K562 (cell line): Measurements from ENCODE around the gene ANO7. TPM values are rescaled to one million over a fixed set of nuclear protein-coding genes. Genes with fewer than 3 reads are reported as not detected.

ENCODE experiments used
- ATAC-seq: fragments of 200-7000 bp; cut with Tn5 transposase; 3 replicates; pipeline ENCODE4 v1.9.1; 2020; ENCODE audit warnings: moderate library complexity
- BruUV-seq: library from RNA; stranded (reverse); fragments of 400-500 nt; replicated peaks from 2 replicates; lab custom pipeline; 2021; lab: Mats Ljungman, UMichigan
- CTCF ChIA-PET: fragments of 300-600 bp; formaldehyde crosslinking; extraction: SDS; loops from one replicate; lab custom pipeline; 2021; ENCODE audit warnings: low intra/inter-chr PET ratio; lab: Yijun Ruan, JAX
- POLR2A ChIA-PET: fragments of 300-600, 350-650 bp; sonication (Branson Sonifier 250); formaldehyde crosslinking; extraction: SDS; loops from one replicate; lab custom pipeline; 2021; ENCODE audit warnings: antibody characterized with exemption, inconsistent platforms; lab: Yijun Ruan, JAX
- DNase-seq, 4 experiments: peaks; one replicate each; pipeline versions ENCODE4 v3.0.0 to v3.0.0-alpha.2; 2011 to 2018; ENCODE audit warnings: low spot score in 3 of 4, mixed read lengths in 3 of 4; ENCODE audit errors: extremely low read depth in 1 of 4
- FAIRE-seq: peaks from 2 replicates; lab custom pipeline; 2011; peaks lifted over from hg19 to GRCh38; lab: Jason Lieb, UNC
- H2AFZ ChIP-seq: 2 replicates; pipeline ENCODE4 v1.6.0; 2011; ENCODE audit warnings: low read depth, low read length, control low read depth, inconsistent platforms
- H3K27ac ChIP-seq: fragments of 200-600 bp; 3 replicates; pipeline ENCODE4 v1.8.0; 2011; ENCODE audit warnings: low read depth, mild to moderate bottlenecking, control low read depth, inconsistent platforms, low read length, moderate library complexity, mixed read lengths; ENCODE audit errors: extremely low read depth
- H3K27me3 ChIP-seq, 2 experiments: fragments of 300-600 bp in 1 of 2; 2 replicates in 1 of 2; 3 replicates in 1 of 2; pipeline versions ENCODE4 v1.6.0 to v1.8.0; 2011; ENCODE audit warnings: inconsistent platforms in 2 of 2, low read length in 2 of 2, mild to moderate bottlenecking in 1 of 2, mixed read lengths in 1 of 2, moderate library complexity in 1 of 2; ENCODE audit not compliant: control insufficient read depth in 2 of 2, insufficient read depth in 2 of 2
- H3K36me3 ChIP-seq: fragments of 300-600 bp; 3 replicates; pipeline ENCODE4 v1.8.0; 2011; ENCODE audit warnings: mild to moderate bottlenecking, low read length, inconsistent platforms; ENCODE audit not compliant: control insufficient read depth, insufficient read depth
- H3K4me1 ChIP-seq, 2 experiments: fragments of 200-600 bp in 1 of 2; replicated peaks in 1 of 2; 2 replicates in 1 of 2; 3 replicates in 1 of 2; pipeline versions ENCODE4 v1.5.1 to v1.8.0; 2011; ENCODE audit warnings: inconsistent platforms in 2 of 2, low read length in 2 of 2, mild to moderate bottlenecking in 1 of 2, mixed read lengths in 1 of 2, moderate library complexity in 1 of 2; ENCODE audit not compliant: control insufficient read depth in 2 of 2, insufficient read depth in 2 of 2
- H3K4me2 ChIP-seq: 2 replicates; pipeline ENCODE4 v1.6.1; 2011; ENCODE audit warnings: low read length, control low read depth, inconsistent platforms, mixed read lengths; ENCODE audit not compliant: insufficient read depth
- H3K4me3 ChIP-seq: fragments of 200-600 bp; sonication (generic), shearing (Covaris generic); 2 replicates; pipeline ENCODE4 v1.5.1; 2016; ENCODE audit warnings: control low read depth, inconsistent platforms
- H3K79me2 ChIP-seq: fragments of 200-600 bp; 3 replicates; pipeline ENCODE4 v1.8.0; 2011; ENCODE audit warnings: low read length, inconsistent platforms; ENCODE audit not compliant: control insufficient read depth, insufficient read depth
- H3K9ac ChIP-seq, 2 experiments: 2 replicates each; pipeline versions ENCODE4 v1.6.0 to v1.6.1; 2011; ENCODE audit warnings: low read depth in 2 of 2, low read length in 2 of 2, control low read depth in 1 of 2, inconsistent platforms in 1 of 2, mild to moderate bottlenecking in 1 of 2, mixed read lengths in 1 of 2; ENCODE audit not compliant: insufficient read depth in 1 of 2
- H3K9me1 ChIP-seq: one replicate; pipeline ENCODE4 v1.6.0; 2011; ENCODE audit warnings: inconsistent platforms, mild to moderate bottlenecking, low read length, moderate library complexity; ENCODE audit not compliant: control insufficient read depth, insufficient read depth
- H3K9me3 ChIP-seq: replicated peaks from 2 replicates; pipeline ENCODE4 v1.5.1; 2011; ENCODE audit warnings: low read depth, low read length, inconsistent platforms; ENCODE audit not compliant: control insufficient read depth, insufficient read depth
- H4K20me1 ChIP-seq: replicated peaks from 2 replicates; pipeline ENCODE4 v1.6.1; 2011; ENCODE audit warnings: low read length, inconsistent platforms, mixed read lengths; ENCODE audit not compliant: control insufficient read depth, insufficient read depth
- BRD9 ChIP-seq: fragments of 450-650 bp; IDR thresholded peaks from 2 replicates; pipeline ENCODE4 v1.6.1; 2018; ENCODE audit warnings: low read depth; ENCODE audit not compliant: partially characterized antibody
- FUS ChIP-seq: fragments of 200-400 bp; formaldehyde crosslinking; optimal IDR thresholded peaks from 2 replicates; pipeline ENCODE3; 2017; ENCODE audit warnings: low read depth, low read length
- MECOM ChIP-seq: fragments of 250-450 bp; sonication (Bioruptor Pico); IDR thresholded peaks from 2 replicates; pipeline ENCODE4 v1.8.0; 2022; ENCODE audit warnings: inconsistent platforms
- PHF8 ChIP-seq: fragments of 200-600 bp; sonication (generic); IDR thresholded peaks from 2 replicates; pipeline ENCODE4 v1.6.1; 2012; ENCODE audit warnings: mixed run types, mild to moderate bottlenecking, inconsistent platforms, low read length, moderate library complexity, borderline replicate concordance
- POLR2G ChIP-seq: fragments of 200-400 bp; formaldehyde crosslinking; IDR thresholded peaks from 2 replicates; pipeline ENCODE4 v1.6.1; 2017; ENCODE audit warnings: low read depth, mild to moderate bottlenecking, antibody characterized with exemption, low read length, moderate library complexity
- RBFOX2 ChIP-seq: fragments of 200-400 bp; formaldehyde crosslinking; IDR thresholded peaks from 2 replicates; pipeline ENCODE4 v1.6.1; 2017; ENCODE audit warnings: low read depth, mild to moderate bottlenecking, low read length, moderate library complexity
- RBM22 ChIP-seq: fragments of 200-400 bp; formaldehyde crosslinking; IDR thresholded peaks from 2 replicates; pipeline ENCODE4 v1.6.1; 2018; ENCODE audit warnings: low read length, low read depth; ENCODE audit not compliant: poor library complexity, severe bottlenecking
- SAFB ChIP-seq: fragments of 200-400 bp; formaldehyde crosslinking; IDR thresholded peaks from 2 replicates; pipeline ENCODE4 v1.6.1; 2017; ENCODE audit warnings: low read depth, low read length, borderline replicate concordance
- TBP ChIP-seq: optimal IDR thresholded peaks from 2 replicates; pipeline ENCODE3; 2011; ENCODE audit warnings: low read depth, low read length, improper control_type of control experiment
- ZBTB7A ChIP-seq: IDR thresholded peaks from 2 replicates; pipeline ENCODE4 v1.6.1; 2011; ENCODE audit warnings: low read depth, mild to moderate bottlenecking, low read length, moderate library complexity, borderline replicate concordance; ENCODE audit not compliant: control insufficient read depth
- WGBS: fragments of 100-300 bp; shearing (Covaris generic); methylation state at CpG from one replicate; pipeline ENCODE4 v1.1.6; 2016; ENCODE audit warnings: low coverage, mixed read lengths; ENCODE audit not compliant: insufficient coverage; ENCODE audit errors: missing lambda C conversion rate; 5-methylcytosine and 5-hydroxymethylcytosine counted together
- in situ Hi-C: fragments of 300-500 bp; cut with MboI; formaldehyde crosslinking; loops from 4 replicates; pipeline ENCODE4 v1.15.0; 2018; ENCODE audit warnings: inconsistent platforms, mixed read lengths
- intact Hi-C: fragments of 100-400 bp; cut with micrococcal nuclease; formaldehyde crosslinking; loops from 2 replicates; pipeline ENCODE4 v1.14.2; 2022
- polyA plus RNA-seq, 8 experiments: library from polyadenylated mRNA; depleted of rRNA in 4 of 8; stranded (reverse) in 5 of 8; unstranded in 3 of 8; fragments of >200 nt; fragmentation: Nextera tagmentation in 2 of 8; fragmentation: Illumina TruSeq in 1 of 8; extraction: Ambion mirVana in 2 of 8; extraction: Trizol in 1 of 8; gene quantifications; 2 replicates each; pipeline versions ENCODE4 v1.2.1 to v1.2.3, GENCODE V29; 2011 to 2014; ENCODE audit warnings: inconsistent platforms in 1 of 8, missing spikeins in 1 of 8
- total RNA-seq, 7 experiments: library from RNA; depleted of rRNA in 6 of 7; stranded (reverse); fragments of >200 nt in 6 of 7; fragmentation: Illumina TruSeq in 2 of 7; extraction: Trizol in 2 of 7; gene quantifications; 2 replicates each; pipeline versions ENCODE4 v1.2.1 to v1.2.3, GENCODE V29; 2011 to 2021; ENCODE audit warnings: low replicate concordance in 1 of 7
- TF ChIP-seq, protein P1 (sequence below), 2 experiments: IDR thresholded peaks; 2 replicates each; pipeline ENCODE4 v1.6.1; 2011; ENCODE audit warnings: borderline replicate concordance in 1 of 2, control low read depth in 1 of 2, low read depth in 1 of 2, low read length in 1 of 2, mild to moderate bottlenecking in 1 of 2, mixed read lengths in 1 of 2, moderate library complexity in 1 of 2; ENCODE audit not compliant: insufficient read depth in 1 of 2, insufficient read length in 1 of 2, poor library complexity in 1 of 2, severe bottlenecking in 1 of 2; ENCODE audit errors: extremely low read depth in 1 of 2
- TF ChIP-seq, protein P2 (sequence below): fragments of 200-800 bp; sonication (Bioruptor generic); IDR thresholded peaks from 2 replicates; pipeline ENCODE4 v1.6.1; 2017; ENCODE audit warnings: missing genetic modification characterization, missing compliant biosample characterization

ANO7 gene
- total and polyA plus RNA-seq, 9 of the 15 experiments (the other 6 are each of a cell fraction or from before 2014, with no cell fraction given): 0.28 to 5.1 (median 1.1) TPM

GRCh38 chr2:241272303-241273209 is 84.1 kb downstream of the ANO7 start:
- H3K36me3 ChIP-seq: peaks cover 34% of the 10 kb centered on the region; the same call in 2 of the 3 replicates
- intact Hi-C loops: no loop called here
- POLR2A ChIA-PET: no interaction called here

More at GRCh38 chr2:241272303-241273209, 84.1 kb downstream of the ANO7 start:
- BruUV-seq: no TSS peak
- in situ Hi-C loops: no loop called here
- Histone ChIP-seq H3K27ac (peak overlapping the region; percentile 67; the same call in 2 of the 3 replicates), H3K4me2 (peak overlapping the region; percentile 66), H2AFZ (no peak overlapping the region), H4K20me1 (peaks cover 22% of the 10 kb centered on the region), H3K4me1 (peaks cover 0 to 18% of the 10 kb centered on the region in 2 experiments; a peak in 4 of 5 replicates), H3K9me1 (no peaks in the 10 kb centered on the region), H3K79me2 (peaks cover 94% of the 10 kb centered on the region), H3K9me3 (no peaks in the 10 kb centered on the region), H3K9ac (peak overlapping the region; percentile 60 to 90; a peak in 3 of 4 replicates), H3K4me3 (peak overlapping the region; percentile 50), H3K27me3 (no peaks in the 10 kb centered on the region)
- ATAC-seq (peak; percentile 85), FAIRE-seq (no peak), DNase-seq (peak; percentile 43 to 73 (median 58))
- CTCF ChIA-PET: no interaction called here
- TF ChIP-seq RBM22 (peak; percentile 30), ZBTB7A (peak; percentile 23; the same call in 1 of the 2 replicates), FUS (no peak), SAFB (peak; percentile 72; the same call in 1 of the 2 replicates), TBP (peak; percentile 40), RBFOX2 (peak; percentile 63), POLR2G (peak; percentile 68), PHF8 (peak; percentile 25; the same call in 1 of the 2 replicates), MECOM (no peak), BRD9 (no peak)
- TF ChIP-seq, protein P1, sequence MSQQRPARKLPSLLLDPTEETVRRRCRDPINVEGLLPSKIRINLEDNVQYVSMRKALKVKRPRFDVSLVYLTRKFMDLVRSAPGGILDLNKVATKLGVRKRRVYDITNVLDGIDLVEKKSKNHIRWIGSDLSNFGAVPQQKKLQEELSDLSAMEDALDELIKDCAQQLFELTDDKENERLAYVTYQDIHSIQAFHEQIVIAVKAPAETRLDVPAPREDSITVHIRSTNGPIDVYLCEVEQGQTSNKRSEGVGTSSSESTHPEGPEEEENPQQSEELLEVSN (IDR thresholded peaks at IDR 0.05; ENCODE audit: borderline replicate concordance in 1 of 2, extremely low read depth in 1 of 2, insufficient read depth in 1 of 2, insufficient read length in 1 of 2, low read depth in 1 of 2, low read length in 1 of 2, poor library complexity in 1 of 2, severe bottlenecking in 1 of 2): peak in 1 of 2 experiments; percentile 26
- TF ChIP-seq, protein P2, sequence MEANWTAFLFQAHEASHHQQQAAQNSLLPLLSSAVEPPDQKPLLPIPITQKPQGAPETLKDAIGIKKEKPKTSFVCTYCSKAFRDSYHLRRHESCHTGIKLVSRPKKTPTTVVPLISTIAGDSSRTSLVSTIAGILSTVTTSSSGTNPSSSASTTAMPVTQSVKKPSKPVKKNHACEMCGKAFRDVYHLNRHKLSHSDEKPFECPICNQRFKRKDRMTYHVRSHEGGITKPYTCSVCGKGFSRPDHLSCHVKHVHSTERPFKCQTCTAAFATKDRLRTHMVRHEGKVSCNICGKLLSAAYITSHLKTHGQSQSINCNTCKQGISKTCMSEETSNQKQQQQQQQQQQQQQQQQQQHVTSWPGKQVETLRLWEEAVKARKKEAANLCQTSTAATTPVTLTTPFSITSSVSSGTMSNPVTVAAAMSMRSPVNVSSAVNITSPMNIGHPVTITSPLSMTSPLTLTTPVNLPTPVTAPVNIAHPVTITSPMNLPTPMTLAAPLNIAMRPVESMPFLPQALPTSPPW (CRISPR knock-in tag): peak; percentile 81
- WGBS: 34% methylated on average over 18 of the region's 102 CpGs
